ENCODE measurements around the gene GLRX5. TPM values are rescaled to one million over a fixed set of nuclear protein-coding genes. Genes with fewer than 3 reads are reported as not detected.

The GLRX5 gene
- total and polyA plus RNA-seq, 10 donors: 18.2 to 48.4 (median 28.2) TPM

- Histone ChIP-seq H3K27me3 (replicated peaks in 1 of 7) (no peaks in the 10 kb centered on the region), H3K9me3 (no peaks in the 10 kb centered on the region), H3K4me3 (peak overlapping the region in 1 of 8 donors; percentile 98), H3K36me3 (peaks cover 0 to 21% (median 5%) of the 10 kb centered on the region in 6 donors), H3K27ac (peak overlapping the region in 1 of 8 donors; percentile 32), H3K4me1 (peaks cover 42 to 66% (median 61%) of the 10 kb centered on the region in 6 donors)
- intact Hi-C loops (cut with DNase I; ENCODE audit: low total_unique reads): no loop called here
- TF ChIP-seq POLR2A (IDR thresholded peaks at IDR 0.05) (no peak), POLR2AphosphoS5 (IDR thresholded peaks at IDR 0.05) (no peak), CTCF (IDR thresholded peaks at IDR 0.05 in 8 of 11, conservative IDR thresholded peaks at IDR 0.05 in 3 of 11) (no peak)
- 36 to 68% (median 48%) methylated on average over 3 of the region's 3 CpGs for WGBS, 5 donors
- DNase-seq: no peak
Measured at GRCh38 chr14:95531969-95532368, 2.9 kb upstream of the GLRX5 start.

GRCh38 chr14:95533391-95533821 is 1.4 kb upstream of the GLRX5 start:
- peak overlapping the region; percentile 81 to 100 (median 98) for H3K4me3 ChIP-seq
- no peaks in the 10 kb centered on the region for H3K9me3 ChIP-seq
- TF ChIP-seq POLR2A (IDR thresholded peaks at IDR 0.05) (no peak), CTCF (IDR thresholded peaks at IDR 0.05 in 8 of 11, conservative IDR thresholded peaks at IDR 0.05 in 3 of 11) (no peak), POLR2AphosphoS5 (IDR thresholded peaks at IDR 0.05) (no peak)
- no peak for DNase-seq
- peaks cover 0 to 21% (median 5%) of the 10 kb centered on the region in 6 donors for H3K36me3 ChIP-seq
- peaks cover 36 to 71% (median 66%) of the 10 kb centered on the region in 6 donors for H3K4me1 ChIP-seq
- peak overlapping the region; percentile 67 to 92 (median 90) for H3K27ac ChIP-seq
- H3K27me3 ChIP-seq (replicated peaks in 1 of 7): no peaks in the 10 kb centered on the region
- intact Hi-C loops (cut with DNase I; ENCODE audit: low total_unique reads): no loop called here
- 4 to 10% (median 4%) methylated on average over 9 to 10 of the region's 10 CpGs for WGBS, 5 donors

GRCh38 chr14:95533822-95534221 is 1.0 kb upstream of the GLRX5 start:
- H3K4me1 ChIP-seq: peaks cover 36 to 74% (median 66%) of the 10 kb centered on the region in 6 donors
- H3K4me3 ChIP-seq: peak overlapping the region; percentile 81 to 100 (median 98)
- H3K36me3 ChIP-seq: peaks cover 0 to 21% (median 5%) of the 10 kb centered on the region in 6 donors
- whole genome bisulfite sequencing, 5 donors: 0 to 1% (median 0%) methylated on average over 18 of the region's 18 CpGs
- H3K27me3 ChIP-seq (replicated peaks in 1 of 7): no peaks in the 10 kb centered on the region
- TF ChIP-seq POLR2AphosphoS5 (IDR thresholded peaks at IDR 0.05): no peak
- TF ChIP-seq POLR2A (IDR thresholded peaks at IDR 0.05): no peak
- no peak for TF ChIP-seq CTCF (IDR thresholded peaks at IDR 0.05 in 8 of 11, conservative IDR thresholded peaks at IDR 0.05 in 3 of 11)
- intact Hi-C loops (cut with DNase I; ENCODE audit: low total_unique reads): no loop called here
- no peaks in the 10 kb centered on the region for H3K9me3 ChIP-seq
- H3K27ac ChIP-seq: peak overlapping the region; percentile 67 to 92 (median 90)
- DNase-seq: peak; percentile 81

- Histone ChIP-seq H3K36me3 (peaks cover 0 to 10% (median 0%) of the 10 kb centered on the region in 6 donors), H3K9me3 (no peaks in the 10 kb centered on the region), H3K27me3 (replicated peaks in 1 of 7) (no peaks in the 10 kb centered on the region), H3K27ac (peak overlapping the region in 6 of 8 donors; percentile 76 to 92 (median 90)), H3K4me1 (peaks cover 36 to 82% (median 66%) of the 10 kb centered on the region in 6 donors), H3K4me3 (peak overlapping the region; percentile 81 to 100 (median 98))
- TF ChIP-seq POLR2AphosphoS5 (IDR thresholded peaks at IDR 0.05): no peak
- TF ChIP-seq POLR2A (IDR thresholded peaks at IDR 0.05): no peak
- TF ChIP-seq CTCF (IDR thresholded peaks at IDR 0.05 in 8 of 11, conservative IDR thresholded peaks at IDR 0.05 in 3 of 11): no peak
- intact Hi-C loops (cut with DNase I; ENCODE audit: low total_unique reads): no loop called here
- peak; percentile 93 for DNase-seq
- 1 to 4% (median 2%) methylated on average over 34 to 52 of the region's 52 CpGs for WGBS, 5 donors
Measured at GRCh38 chr14:95535226-95536021, 574 bp downstream of the GLRX5 start.

Data from spleen (tissue), 11 donors.